Non-pigmented ciliary epithelial cell (primary cell): ENCODE data around the gene GATM.
"Not testable (repeated sequence)": the region's sequence is repeated elsewhere in the genome, so short reads cannot be mapped to it uniquely, and the experiment has no call there.

Source experiments
- DNase-seq: peaks from one replicate; pipeline ENCODE4 v3.0.0-alpha.2; 2010; ENCODE audit warnings: low read depth

The GATM gene

GRCh38 chr15:45387380-45388007 lies 9.2 kb upstream of the GATM start:
- no peak for DNase-seq

- no peak for DNase-seq
Observed at GRCh38 chr15:45386974-45387373, 8.6 kb upstream of the GATM start.

- DNase-seq: no peak
Observed at GRCh38 chr15:45386420-45386819, 8.1 kb upstream of the GATM start.

GRCh38 chr15:45385590-45385989 lies 7.2 kb upstream of the GATM start:
- no peak for DNase-seq

- no peak for DNase-seq
Observed at GRCh38 chr15:45384700-45385099, 6.4 kb upstream of the GATM start.

- DNase-seq: no peak
Observed at GRCh38 chr15:45378913-45379262, 544 bp upstream of the GATM start.

- no peak for DNase-seq
Observed at GRCh38 chr15:45377609-45378148, 665 bp downstream of the GATM start.

- DNase-seq: no peak
Observed at GRCh38 chr15:45376967-45377608, 1.3 kb downstream of the GATM start.

- no peak for DNase-seq
Observed at GRCh38 chr15:45376300-45376928, 1.9 kb downstream of the GATM start.

GRCh38 chr15:45375836-45376235 lies 2.5 kb downstream of the GATM start:
- DNase-seq: no peak

GRCh38 chr15:45373976-45374375 lies 4.4 kb downstream of the GATM start:
- DNase-seq: no peak

- no peak for DNase-seq
Observed at GRCh38 chr15:45372041-45372995, 6.0 kb downstream of the GATM start.

- DNase-seq: no peak
Observed at GRCh38 chr15:45371546-45371945, 6.8 kb downstream of the GATM start.

- not testable (repeated sequence) for DNase-seq
Observed at GRCh38 chr15:45370042-45370441, 8.3 kb downstream of the GATM start.

GRCh38 chr15:45367222-45367621 lies 11.1 kb downstream of the GATM start:
- not testable (repeated sequence) for DNase-seq

- DNase-seq: no peak
Observed at GRCh38 chr15:45364271-45364670, 14.1 kb downstream of the GATM start.

GRCh38 chr15:45363801-45364200 lies 14.5 kb downstream of the GATM start:
- no peak for DNase-seq

- DNase-seq: no peak
Observed at GRCh38 chr15:45363334-45363733, 15.0 kb downstream of the GATM start.

- no peak for DNase-seq
Observed at GRCh38 chr15:45362419-45362818, 15.9 kb downstream of the GATM start.

GRCh38 chr15:45361878-45362277 lies 16.5 kb downstream of the GATM start:
- DNase-seq: no peak

GRCh38 chr15:45355860-45356259 lies 22.5 kb downstream of the GATM start:
- DNase-seq: no peak

- DNase-seq: no peak
Observed at GRCh38 chr15:45354711-45355110, 23.6 kb downstream of the GATM start.
